ENCODE measurements around the gene ALDOC. TPM values are rescaled to one million over a fixed set of nuclear protein-coding genes. Genes with fewer than 3 reads are reported as not detected.

ALDOC gene
- total and polyA plus RNA-seq, 2 experiments from 2014 or later = 33.5 to 157 TPM

- Mint-ChIP-seq H3K4me3 (peak overlapping the region; percentile 91), H3K4me1 (peaks cover 24% of the 10 kb centered on the region), H3K9me3 (no peaks in the 10 kb centered on the region; the same call in 2 of the 3 replicates), H3K27me3 (ENCODE audit: insufficient read depth, low read depth, poor library complexity) (peaks cover 18% of the 10 kb centered on the region), H3K27ac (no peak overlapping the region), H3K36me3 (ENCODE audit: low read depth) (peaks cover 23% of the 10 kb centered on the region)
- no peaks in the 10 kb centered on the region for H3K27me3 ChIP-seq (ENCODE audit: insufficient read depth)
- H3K36me3 ChIP-seq (ENCODE audit: insufficient read depth) = peaks cover 15% of the 10 kb centered on the region; the same call in 1 of the 2 replicates
- H3K4me2 ChIP-seq = peak overlapping the region; percentile 94
- no peaks in the 10 kb centered on the region; the same call in 1 of the 2 replicates for H4K20me1 ChIP-seq (replicated peaks; ENCODE audit: insufficient read depth)
- peaks cover 8% of the 10 kb centered on the region for H3K79me2 ChIP-seq (replicated peaks; ENCODE audit: insufficient read depth)
- no peaks in the 10 kb centered on the region for H3K9me2 ChIP-seq (ENCODE audit: insufficient read depth)
- H3K4me1 ChIP-seq (ENCODE audit: insufficient read depth) = peaks cover 15% of the 10 kb centered on the region; the same call in 1 of the 2 replicates
- H3F3A ChIP-seq (replicated peaks; ENCODE audit: low read depth) = no peaks in the 10 kb centered on the region
- ATAC-seq (peak; percentile 15), DNase-seq (ENCODE audit: low spot score) (no peak)
- H3K4me3 ChIP-seq = peak overlapping the region; percentile 92
- H2AFZ ChIP-seq = no peak overlapping the region
- no peak overlapping the region for H3K27ac ChIP-seq (ENCODE audit: low read depth)
- TF ChIP-seq ZNF462 (CRISPR knock-in tag; IDR thresholded peaks at IDR 0.05) (no peak), REST (IDR thresholded peaks at IDR 0.05; ENCODE audit: unreplicated experiment) (no peak), CREB1 (CRISPR knock-in tag; IDR thresholded peaks at IDR 0.05; ENCODE audit: low read depth) (no peak), POLR2AphosphoS5 (IDR thresholded peaks at IDR 0.05; ENCODE audit: low read depth) (no peak), STAT1 (IDR thresholded peaks at IDR 0.05; ENCODE audit: unreplicated experiment) (no peak), NANOG (IDR thresholded peaks at IDR 0.05; ENCODE audit: borderline replicate concordance) (no peak)
- TF ChIP-seq, protein P1, sequence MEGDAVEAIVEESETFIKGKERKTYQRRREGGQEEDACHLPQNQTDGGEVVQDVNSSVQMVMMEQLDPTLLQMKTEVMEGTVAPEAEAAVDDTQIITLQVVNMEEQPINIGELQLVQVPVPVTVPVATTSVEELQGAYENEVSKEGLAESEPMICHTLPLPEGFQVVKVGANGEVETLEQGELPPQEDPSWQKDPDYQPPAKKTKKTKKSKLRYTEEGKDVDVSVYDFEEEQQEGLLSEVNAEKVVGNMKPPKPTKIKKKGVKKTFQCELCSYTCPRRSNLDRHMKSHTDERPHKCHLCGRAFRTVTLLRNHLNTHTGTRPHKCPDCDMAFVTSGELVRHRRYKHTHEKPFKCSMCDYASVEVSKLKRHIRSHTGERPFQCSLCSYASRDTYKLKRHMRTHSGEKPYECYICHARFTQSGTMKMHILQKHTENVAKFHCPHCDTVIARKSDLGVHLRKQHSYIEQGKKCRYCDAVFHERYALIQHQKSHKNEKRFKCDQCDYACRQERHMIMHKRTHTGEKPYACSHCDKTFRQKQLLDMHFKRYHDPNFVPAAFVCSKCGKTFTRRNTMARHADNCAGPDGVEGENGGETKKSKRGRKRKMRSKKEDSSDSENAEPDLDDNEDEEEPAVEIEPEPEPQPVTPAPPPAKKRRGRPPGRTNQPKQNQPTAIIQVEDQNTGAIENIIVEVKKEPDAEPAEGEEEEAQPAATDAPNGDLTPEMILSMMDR (conservative IDR thresholded peaks at IDR 0.05; ENCODE audit: low read depth in 2 of 2) = no peak
These were observed 25.1 kb downstream of the ALDOC start for GRCh38 chr17:28551421-28552175.
